ENCODE data around the gene SBF2.

GRCh38 chr11:10302744-10303557, 8.9 kb upstream of the SBF2 start:
- TF ChIP-seq CTCF (conservative IDR thresholded peaks at IDR 0.05; ENCODE audit: low read depth, low read length) (no peak), EZH2phosphoT487 (IDR thresholded peaks at IDR 0.05; ENCODE audit: borderline replicate concordance, low read length) (no peak)
